HG02938 (cell line): Measurements from ENCODE around the gene NTS.

ENCODE experiments used
- ATAC-seq: cut with Tn5 transposase; IDR thresholded peaks from one replicate; pipeline ENCODE4 v1.9.1; 2021; ENCODE audit warnings: mild to moderate bottlenecking, moderate library complexity; ENCODE audit not compliant: unreplicated experiment

NTS gene, protein sequence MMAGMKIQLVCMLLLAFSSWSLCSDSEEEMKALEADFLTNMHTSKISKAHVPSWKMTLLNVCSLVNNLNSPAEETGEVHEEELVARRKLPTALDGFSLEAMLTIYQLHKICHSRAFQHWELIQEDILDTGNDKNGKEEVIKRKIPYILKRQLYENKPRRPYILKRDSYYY

DNA sequence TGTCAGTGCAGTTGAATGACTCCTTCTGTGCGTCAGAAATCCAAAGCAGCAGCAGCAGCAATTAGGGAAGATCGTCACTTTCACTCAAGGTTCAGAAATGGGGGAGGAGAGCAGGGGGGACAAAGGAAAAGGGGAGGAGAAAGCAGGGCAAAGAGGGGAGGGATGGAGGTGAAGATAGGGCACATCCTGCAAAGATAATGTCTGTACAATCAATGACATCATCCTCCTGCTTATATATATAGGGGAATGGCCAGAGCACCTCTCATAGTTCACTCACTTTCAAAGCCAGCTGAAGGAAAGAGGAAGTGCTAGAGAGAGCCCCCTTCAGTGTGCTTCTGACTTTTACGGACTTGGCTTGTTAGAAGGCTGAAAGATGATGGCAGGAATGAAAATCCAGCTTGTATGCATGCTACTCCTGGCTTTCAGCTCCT, at the start of gene NTS:
NTS (plus strand) TSS at position 265 of the 431 bp plus-strand sequence; CDS start at position 374, 109 bp downstream.
- ATAC-seq, result peak; percentile 86

DNA sequence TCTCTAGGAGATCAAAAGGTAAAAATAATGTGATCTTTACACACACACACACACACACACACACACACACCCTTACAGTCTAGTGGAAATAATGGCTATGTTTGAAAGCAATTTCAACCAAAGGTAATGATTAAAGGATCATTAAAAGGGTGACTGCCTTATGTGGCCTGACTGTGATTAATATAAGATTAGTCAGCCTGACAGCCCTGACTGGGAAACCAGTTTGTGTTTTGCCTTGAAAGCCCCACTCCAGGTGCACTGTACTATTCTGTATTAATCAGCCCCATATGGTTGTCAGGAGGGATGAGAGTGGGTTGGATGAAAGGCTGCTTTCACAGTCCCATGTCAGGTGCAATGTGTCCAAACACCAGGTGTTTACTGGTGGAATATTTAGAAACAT, 48.3 kb upstream of the NTS start:
- ATAC-seq, result no peak

DNA sequence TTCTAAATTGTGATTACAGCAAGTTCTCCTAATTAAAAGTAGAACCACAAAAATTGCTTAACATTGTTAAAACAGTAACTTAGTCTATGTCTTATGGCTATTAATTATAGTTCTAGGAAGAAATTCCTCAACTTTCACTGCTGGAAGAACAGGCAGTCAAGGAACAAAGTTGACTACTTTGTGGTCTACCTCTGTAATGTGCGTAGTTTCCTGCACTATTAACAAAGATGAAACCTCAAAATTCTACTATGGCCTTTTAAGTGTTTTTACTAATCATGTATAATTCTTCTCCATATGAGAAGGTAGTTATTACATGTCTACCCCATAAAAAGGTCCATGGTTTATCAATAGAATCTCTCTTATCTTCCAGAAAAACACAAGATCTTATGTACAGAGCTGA, 45.5 kb upstream of the NTS start:
- ATAC-seq, result no peak

DNA sequence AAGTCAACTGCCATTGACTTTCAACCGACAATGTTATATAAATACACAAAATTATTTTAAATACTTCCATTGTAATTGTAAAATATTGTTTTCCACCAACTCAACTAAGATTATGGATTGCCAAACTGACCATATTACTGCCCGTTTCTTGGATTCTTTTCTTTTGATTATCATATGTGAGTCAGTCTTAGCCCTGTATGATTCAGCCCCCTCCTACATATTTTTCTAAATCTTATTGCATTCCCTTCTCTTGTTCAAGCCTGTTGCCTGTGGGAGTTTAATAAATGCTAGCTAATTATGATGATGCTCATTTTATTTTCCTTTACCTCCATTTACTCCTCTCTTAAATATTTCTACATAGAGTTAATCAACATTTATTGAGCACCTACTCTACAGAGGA, 44.7 kb upstream of the NTS start:
- ATAC-seq, result no peak

DNA sequence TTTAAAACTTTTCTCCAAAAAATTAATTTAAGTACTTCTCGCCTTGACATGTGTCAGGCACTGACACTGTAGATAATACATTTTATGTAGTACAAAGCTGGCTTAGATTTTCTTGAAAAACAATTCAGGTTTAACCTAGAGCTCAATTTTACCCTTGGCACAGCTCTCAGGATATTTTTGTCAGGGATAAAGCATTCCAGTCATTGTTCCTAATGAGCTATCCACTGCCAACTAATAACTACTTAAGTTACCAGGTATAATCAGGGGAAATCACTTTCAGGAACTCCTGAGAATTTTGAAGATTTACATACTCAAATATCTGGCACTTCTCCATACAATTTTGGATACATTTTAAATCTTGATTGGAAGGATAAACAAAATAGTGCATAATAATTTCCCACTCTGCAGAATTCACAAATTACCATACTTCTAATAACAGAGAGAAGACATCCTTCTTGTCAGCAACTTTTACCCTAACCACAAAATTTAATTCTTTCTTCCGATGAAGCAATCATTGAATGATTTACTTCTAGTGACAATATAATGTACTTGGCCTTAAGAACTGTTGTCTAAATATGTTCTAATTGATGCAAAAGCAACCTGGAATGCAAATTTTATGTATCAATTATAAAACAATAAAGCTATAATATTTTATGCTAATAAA, 42.6 kb upstream of the NTS start:
- ATAC-seq, result no peak

DNA sequence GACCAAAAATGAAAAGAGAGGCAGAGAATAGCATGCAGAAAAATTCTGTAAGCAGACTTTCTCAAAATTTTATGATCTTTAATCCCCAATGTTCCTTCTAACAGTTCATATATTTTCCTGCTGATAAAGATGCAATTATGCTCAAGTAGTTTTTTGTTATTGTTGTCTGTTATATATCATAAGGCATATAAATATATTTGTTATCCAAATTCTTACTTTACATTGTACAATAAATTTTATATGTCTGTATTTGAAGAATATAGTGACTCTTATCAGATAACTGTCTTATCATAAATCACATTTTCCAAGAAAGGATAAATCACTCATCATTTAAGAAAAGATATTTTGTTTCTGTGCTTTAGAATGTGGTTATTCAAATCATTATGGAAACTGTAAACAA, 40.5 kb upstream of the NTS start:
- no peak for ATAC-seq

DNA sequence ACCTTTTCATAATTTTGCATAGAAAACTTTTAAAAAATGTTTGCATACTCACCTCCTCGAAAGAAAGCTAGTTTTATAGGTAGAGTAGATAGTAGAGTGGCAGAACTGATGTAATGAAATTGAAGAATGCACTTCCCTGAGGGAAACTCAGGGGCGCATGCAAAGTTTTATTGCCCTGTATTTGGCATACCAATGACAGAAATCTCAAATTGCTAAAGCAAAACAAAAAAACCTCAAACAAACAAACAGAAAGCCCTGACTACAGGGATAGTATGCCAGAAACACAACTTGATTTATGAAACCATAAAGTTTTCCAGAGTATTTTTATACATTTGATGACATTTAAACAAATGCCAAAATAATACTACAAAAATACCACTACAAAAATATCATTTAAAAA, 39.7 kb upstream of the NTS start:
- no peak for ATAC-seq

DNA sequence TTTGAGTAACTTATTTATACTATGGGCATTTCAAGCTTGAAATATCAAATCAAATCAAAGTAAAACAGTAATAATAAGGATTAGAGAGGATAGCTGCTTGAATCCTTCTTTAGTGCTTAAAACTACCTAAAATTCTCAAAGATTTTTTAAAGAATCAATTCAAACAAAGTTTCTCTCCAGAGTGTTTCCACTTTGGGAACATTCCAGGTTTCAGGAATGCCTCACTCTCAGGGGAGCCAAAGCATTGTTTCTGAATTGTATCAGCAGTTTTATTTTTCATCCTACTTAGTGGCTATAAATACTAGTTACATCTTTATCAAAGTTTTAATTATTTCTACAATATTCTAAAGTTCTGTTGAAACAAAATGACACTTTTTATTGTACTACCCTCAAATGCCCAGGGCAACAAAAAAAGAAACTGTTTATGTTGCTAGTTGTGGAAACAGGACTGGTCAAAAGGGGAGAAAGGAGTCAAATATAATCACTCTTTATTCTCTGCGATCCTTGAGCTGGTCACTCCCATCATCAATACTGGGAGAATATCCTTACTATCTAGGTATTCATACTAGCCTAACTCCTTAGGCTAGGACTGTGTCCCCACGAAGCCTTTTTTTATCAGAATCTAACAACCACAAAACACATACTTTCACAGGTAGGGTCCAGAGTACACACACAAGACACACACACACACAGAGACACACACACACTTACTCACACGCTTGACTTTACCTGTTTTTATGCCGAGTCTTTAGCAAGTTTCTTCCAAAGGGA, 38.5 kb upstream of the NTS start:
- no peak for ATAC-seq

DNA sequence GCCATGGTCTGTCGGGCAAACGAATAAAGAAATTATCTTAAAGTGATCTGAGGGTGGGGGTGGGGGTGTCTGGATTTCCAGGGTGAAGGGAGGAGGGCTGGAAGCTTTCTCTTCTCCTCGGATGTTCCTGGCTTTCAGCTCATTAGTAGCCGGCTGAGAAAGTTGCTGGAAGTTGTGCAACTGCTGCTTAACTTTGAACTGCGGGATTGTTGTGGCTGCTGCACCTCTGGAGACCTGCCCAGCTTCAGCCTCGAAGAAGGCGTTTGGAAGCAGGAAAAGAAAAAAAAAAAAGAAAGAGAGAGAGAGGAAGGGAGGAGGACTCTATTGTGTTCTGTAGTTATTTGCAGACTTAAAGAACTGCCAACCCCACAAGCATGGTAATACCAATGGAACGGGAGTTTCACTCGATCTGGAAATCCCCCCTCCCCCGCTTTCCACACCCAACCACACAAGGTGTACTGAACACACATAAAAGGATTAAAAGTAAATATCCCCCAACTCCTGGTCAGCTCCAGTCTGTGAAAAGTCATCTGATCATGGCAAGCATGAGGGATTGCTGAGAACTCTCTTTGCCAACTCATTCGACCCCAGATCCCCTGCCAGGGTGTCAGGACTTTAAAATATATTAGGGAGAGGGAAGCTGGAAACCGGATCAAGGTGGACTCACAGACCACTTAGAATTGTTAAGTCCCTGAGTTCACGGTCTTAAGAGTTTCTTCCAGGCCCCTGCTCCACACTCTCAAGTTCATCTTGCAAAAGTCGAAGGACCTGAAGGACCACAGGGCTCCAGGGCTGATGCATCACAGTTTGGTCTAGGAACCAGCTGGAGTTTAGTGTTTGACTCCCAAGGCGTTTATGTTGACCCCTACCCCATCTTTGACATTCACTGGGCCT, 37.7 kb upstream of the NTS start, which contains the start of gene RASSF9:
RASSF9 (minus strand) TSS at position 213 of the 894 bp plus-strand sequence; CDS start at position 5, 208 bp downstream.
- ATAC-seq, result no peak

DNA sequence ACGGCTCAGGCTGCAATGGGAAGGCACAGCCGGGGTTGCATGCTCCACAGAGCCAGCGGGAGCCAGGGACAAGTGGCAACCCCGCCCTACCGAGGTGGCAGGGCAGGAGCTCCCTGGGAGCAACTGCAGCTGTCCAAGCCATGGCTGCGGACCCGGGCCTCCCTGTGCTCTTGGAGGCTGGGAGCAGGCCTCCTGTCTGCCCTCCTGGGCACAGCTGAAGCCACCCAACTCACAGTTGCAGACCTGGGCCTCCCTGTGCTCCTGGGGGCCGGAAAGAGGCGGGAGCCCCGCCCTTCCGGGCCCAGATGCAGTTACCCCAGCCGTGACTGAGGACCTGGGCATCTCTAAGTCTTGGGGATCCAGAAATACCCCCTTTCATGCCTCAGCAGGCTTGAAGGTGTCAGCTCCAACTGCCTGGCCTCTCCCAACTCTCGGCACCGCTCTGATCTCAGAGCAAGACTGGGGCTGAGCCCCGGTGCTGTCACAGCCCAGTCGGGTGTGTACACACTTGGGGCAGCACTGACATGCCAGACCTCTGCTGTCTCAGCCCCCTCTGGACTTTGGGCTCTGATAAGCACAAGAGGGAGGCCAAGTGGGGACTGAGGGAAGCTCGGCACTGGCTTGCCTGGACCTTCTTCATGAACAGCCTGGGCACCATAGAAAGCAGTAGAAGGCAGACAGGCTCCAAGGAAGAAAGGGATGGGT, 30.3 kb upstream of the NTS start:
- ATAC-seq, result no peak

DNA sequence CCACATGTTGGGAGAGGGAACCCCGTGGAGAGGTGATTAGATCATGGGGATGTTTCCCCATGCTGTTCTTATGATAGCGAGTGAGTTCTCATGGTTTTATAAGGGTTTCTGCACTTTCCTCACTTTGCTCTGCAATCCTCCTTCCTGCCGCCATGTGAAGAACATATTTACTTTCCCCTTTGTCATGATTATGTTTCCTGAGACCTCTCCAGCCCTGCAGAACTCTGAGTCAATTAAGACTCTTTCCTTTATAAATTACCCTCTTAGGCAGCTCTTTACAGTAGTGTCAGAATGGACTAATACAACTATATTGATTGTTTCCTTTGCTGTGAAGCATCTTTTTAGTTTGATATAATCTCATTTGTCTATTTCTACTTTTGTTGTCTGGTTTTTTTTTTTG, 24.8 kb upstream of the NTS start:
- ATAC-seq, result no peak

DNA sequence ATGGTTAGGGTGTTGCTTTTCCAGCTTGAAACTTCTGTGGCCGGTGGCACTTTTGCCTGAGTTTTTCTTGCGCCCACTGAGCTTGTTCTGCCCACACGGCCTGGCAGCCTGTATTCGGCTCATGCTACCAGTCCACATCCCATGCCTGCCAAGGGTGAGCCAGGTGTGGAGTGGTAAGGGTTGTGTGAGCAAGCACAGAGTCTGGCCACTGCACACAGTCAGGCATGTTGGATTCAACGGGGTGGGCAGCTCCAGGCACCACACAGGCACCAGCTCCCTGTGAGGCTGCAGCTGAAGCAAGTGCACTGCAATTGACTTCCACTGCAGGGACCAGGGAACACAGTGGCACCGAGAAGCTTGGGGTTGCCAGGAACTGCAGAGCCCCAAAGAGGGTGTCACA, 18.8 kb upstream of the NTS start:
- no peak for ATAC-seq

DNA sequence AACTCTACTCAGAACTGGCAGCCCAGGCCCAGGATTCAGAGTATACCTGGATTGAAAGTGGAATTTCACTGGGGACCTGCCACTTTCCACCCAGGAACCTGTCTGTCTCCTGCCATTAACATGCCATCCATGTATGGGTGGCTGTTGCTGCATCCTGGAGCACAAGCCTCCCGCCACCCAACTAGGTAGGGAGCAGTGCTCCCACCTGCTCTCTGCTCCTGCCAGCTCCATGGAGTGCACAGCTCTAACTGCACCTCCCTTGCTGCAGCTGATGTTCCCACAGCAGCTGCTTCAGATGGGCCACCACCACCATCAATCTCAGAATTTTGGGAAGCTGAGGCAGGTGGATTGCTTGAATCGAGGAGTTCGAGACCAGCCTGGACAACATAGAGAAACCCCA, 17.1 kb upstream of the NTS start:
- no peak for ATAC-seq

DNA sequence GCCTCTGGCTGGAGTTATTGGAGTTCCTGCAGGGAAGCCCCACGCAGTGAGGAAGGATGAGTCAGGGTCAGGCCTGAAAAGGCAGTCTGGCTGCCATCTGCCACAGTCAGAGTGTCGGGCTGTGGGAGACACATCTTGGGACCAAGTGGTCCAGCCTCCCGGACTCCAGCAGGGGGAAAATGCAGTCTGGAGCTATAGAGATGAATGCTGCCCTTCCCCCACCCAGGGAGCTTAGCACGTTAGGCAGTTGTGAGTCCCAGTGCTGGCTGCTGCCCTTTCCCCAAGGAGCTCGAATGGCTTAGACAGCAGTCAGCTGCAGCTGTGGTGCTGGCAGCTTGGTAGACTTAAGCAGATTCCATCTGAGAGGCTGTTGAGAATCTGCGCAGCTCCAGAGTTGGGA, 8.2 kb upstream of the NTS start:
- ATAC-seq, result no peak

DNA sequence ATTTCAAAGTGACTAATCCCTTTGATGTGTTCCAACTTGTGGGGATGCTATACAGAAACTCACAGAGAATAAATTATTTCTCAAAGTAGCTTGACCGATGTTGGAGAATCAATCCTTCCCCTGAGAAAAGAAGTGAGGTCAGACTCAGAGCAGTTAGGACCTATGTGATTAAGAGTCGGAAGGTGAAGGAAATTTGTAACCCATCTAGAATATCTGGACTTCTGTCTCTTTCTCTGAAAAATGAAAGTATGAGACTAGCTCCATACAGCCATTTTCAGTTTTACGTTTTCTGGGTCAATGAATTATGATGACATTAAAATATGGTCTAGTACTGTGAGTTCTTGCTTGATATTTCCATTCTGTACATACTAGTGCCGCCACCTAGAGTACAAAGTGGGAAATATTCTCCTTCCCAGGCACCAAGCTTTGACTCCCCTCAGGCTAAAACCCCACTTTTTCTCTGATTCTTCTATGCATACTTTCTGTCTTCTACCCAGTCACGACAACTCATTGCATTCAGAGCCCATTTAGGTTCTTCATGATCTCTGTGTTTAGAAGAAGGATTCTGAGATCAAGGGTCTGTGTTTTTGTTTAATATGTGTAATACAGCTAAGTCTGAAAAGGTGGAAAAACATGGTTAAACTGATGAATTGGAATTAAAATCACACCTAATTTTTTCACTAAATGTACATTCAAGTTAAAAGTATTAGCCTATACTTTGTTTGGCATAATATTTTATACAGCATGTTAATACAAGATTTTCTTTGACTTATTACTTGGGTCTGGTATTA, 6.9 kb upstream of the NTS start:
- ATAC-seq, result peak; percentile 97

DNA sequence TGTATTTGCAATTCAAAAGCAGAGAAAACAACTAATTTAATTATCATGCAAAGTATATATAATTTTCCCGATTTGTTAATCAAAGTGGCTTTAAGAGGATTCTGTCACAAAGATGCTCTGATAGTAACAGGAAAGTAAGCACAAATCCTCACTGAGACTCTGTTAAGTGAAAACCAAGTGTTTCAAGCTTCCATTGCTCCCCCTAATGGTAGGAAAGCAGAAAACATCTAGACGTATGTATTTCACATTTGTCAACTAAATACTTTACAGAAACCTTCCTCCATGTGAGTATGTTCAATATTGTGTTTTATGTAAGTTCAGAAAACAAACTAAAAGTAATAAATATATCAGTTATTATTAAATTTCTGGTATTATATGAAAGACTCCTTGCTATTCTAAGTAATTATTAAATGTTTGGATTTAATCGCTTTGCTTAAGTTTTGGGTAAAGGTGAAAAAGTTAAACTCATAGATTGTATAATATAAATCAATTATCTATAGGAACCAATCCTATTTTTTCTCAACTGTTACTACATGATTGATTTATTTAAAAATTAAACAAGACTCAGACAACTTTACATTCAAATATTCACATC, 1.5 kb upstream of the NTS start:
- ATAC-seq, result peak; percentile 84

DNA sequence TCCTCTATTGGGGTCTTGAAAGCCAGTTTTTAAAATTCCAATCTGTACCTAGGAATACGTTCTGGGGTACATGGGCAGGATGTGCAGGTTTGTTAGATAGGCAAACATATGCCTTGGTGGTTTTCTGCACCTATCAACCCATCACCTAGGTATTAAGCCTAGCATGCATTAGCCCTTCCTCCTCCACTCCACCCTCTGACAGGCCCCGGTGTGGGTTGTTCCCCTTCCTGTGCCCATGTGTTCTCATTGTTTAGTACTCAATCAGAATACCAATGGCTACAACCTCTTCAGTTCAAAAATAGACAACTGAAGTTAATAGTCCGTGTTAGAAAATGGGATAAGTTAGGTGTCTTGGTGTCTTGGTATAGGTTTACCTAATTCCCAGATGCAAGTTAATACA, 3.4 kb downstream of the NTS start:
- ATAC-seq, result no peak

DNA sequence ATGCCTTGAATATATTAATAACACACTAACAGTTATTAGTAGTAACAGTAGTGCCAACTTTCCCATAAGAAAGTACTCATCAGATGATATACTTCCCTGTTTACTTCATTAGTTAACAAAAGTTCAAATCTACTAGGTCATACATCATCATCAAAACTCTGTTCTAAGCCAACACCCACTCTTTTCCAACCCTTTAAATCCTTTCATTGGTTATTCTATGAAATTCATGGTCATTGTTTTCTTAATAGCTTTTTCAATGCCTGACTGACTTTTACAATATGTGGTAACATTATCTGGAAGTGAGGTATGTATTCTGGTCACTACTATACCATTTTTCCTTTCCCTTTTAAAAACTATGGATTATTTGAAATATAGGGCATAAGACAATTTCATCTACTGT, 9.7 kb downstream of the NTS start:
- ATAC-seq, result no peak

DNA sequence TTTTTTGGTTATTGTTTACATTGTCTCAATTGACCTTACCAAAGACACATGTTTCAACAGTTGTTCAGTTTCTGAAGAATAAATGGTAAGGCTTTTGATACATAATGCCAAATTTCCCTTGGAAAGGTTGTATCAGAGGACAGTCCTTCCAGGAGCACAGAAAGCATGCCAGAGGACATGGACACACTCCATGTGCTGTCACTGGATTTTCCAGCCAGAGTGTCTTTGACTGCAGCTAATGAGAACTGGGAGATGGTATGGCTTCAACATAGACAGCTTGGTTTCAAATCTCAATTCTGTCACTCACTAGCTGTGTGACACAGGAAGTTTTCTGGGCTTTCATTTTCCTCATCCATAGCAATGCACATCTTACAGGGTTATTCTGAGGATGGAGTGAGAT, 20.6 kb downstream of the NTS start:
- ATAC-seq, result no peak
